NK-92 (cell line): Measurements from ENCODE around the gene PODN.

Source experiments
- DNase-seq: peaks from one replicate; lab custom pipeline; 2025; ENCODE audit not compliant: unreplicated experiment; lab: John Stamatoyannopoulos, UW

The PODN gene, protein sequence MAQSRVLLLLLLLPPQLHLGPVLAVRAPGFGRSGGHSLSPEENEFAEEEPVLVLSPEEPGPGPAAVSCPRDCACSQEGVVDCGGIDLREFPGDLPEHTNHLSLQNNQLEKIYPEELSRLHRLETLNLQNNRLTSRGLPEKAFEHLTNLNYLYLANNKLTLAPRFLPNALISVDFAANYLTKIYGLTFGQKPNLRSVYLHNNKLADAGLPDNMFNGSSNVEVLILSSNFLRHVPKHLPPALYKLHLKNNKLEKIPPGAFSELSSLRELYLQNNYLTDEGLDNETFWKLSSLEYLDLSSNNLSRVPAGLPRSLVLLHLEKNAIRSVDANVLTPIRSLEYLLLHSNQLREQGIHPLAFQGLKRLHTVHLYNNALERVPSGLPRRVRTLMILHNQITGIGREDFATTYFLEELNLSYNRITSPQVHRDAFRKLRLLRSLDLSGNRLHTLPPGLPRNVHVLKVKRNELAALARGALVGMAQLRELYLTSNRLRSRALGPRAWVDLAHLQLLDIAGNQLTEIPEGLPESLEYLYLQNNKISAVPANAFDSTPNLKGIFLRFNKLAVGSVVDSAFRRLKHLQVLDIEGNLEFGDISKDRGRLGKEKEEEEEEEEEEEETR

DNA sequence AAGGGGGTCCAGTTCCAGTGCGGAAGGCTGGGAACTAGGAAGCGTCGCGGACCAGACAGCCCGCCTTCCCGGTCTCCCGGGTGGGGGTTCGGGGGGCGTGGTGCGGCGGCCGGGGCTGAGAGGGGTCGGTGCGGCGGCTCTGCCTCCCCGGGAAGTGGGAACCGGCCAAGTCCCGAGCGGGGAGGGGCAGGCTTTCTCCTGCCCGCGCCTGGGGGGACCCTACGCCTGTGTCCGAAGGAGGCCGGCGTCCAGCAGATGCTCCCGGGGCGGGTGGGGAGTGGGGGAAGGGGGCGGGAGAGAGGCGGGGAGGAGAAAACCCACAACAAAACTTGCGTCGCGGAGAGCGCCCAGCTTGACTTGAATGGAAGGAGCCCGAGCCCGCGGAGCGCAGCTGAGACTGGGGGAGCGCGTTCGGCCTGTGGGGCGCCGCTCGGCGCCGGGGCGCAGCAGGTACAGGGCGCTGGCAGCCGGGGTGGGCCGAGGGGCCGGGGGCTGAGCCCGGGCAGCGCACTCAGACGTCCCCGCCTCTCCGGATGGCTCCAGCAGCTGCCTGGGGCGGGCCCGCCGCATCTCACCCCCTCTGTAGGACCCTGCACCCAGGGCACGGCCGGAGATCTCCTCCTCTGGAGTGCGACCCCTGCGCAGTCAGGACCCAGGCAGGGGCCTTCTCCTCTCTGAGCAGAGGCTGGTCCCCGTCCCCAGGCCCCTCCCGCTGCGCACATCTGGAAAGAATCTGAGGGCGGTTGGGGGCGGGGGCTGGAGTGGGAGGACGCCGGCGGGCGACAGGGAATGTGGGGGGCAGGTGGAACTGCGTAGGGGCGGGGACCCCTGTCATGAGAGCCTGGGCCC is at the start of gene PODN:
PODN (plus strand) TSS at position 355 of the 849 bp plus-strand sequence. CDS start 7,643 bp downstream, outside the sequence.
- DNase-seq = no peak

- peak; percentile 16 for DNase-seq
Observed at GRCh38 chr1:53014791-53015507, 47.1 kb upstream of the PODN start.

- DNase-seq = no peak
Observed at GRCh38 chr1:53015508-53015860, 46.5 kb upstream of the PODN start.

DNA sequence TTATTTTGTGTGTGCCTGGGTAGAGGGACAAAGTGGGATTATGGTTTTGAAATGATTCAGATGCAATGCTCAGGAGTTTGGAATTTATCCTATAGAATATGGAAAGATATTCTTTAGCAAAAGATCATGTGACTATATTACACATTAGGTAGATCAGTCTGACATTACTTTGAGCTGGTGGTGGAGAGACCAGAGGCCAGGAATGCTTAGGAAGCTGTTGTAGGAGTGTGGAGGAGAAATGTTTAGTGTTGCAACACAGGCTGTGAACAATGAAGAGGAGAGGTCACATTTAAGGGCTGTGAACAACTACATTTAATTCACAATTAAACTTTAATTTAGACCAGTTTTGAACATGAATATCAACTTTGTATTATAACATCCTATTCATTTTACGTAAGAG is 45.3 kb upstream of the PODN start:
- no peak for DNase-seq

GRCh38 chr1:53020588-53020987 is 41.4 kb upstream of the PODN start:
- no peak for DNase-seq

GRCh38 chr1:53022179-53022578 is 39.8 kb upstream of the PODN start:
- no peak for DNase-seq

- DNase-seq = no peak
Observed at GRCh38 chr1:53023546-53023945, 38.5 kb upstream of the PODN start.

- no peak for DNase-seq
Observed at GRCh38 chr1:53024117-53024516, 37.9 kb upstream of the PODN start.

GRCh38 chr1:53025034-53025768 is 36.8 kb upstream of the PODN start:
- DNase-seq = no peak

GRCh38 chr1:53025769-53026112 is 36.3 kb upstream of the PODN start:
- DNase-seq = no peak

DNA sequence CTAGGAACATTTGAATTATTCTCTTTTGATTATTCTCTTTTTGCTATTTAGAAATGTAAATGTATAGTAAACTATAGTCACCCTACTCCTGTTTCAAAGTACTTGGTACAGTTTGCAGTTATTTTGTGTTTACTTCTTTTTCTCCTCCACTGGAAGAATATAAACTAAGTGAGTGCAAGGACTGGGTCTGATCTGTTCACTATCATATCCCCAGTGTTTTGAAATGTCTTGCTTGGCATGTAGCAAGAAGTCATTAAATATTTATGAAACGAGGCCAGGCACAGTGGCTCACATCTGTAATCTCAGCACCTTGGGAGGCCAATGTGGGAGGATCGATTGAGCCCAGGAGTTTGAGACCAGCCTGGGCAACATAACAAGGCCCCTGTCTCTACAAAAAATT is 35.8 kb upstream of the PODN start:
- no peak for DNase-seq

GRCh38 chr1:53031732-53032131 is 30.3 kb upstream of the PODN start:
- DNase-seq = no peak

- no peak for DNase-seq
Observed at GRCh38 chr1:53037159-53037558, 24.9 kb upstream of the PODN start.

- DNase-seq = no peak
Observed at GRCh38 chr1:53038566-53038965, 23.4 kb upstream of the PODN start.

DNA sequence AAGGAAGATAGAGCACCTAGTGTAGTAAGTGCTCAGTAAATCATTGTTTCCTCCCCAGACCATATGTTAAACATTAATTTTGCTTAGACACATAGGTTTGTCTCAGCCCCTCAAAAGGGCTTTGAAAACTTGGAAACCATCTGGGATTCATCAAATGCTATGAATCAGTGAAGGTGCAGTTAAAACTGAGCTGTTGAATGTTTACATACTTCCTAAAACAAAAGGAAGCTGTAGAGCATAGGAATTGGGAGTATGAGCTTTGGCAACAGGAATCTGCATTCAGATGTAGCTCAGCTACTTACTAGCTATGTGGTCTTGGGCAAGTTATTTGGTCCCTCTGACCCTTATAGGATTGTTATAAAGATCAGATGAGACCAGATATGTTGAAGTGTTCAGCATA is 18.7 kb upstream of the PODN start:
- no peak for DNase-seq

DNA sequence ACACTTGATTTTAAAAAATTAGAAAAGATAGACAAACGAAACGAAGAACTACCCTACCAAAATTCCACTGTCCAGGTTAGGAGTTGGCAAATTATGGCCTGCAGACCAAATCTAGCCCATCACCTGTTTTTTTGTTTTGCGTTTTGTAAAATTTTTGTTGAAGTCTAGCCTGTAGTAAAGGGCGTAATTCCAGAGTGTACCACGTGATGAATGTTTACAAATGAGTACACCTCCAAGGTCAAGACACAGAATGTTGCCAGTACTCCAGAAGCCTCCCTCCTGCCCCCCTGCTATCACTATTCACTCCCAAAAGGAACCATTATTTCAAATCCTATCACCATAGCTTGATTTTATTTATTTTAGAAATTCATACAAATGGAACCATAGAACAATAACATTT is 17.1 kb upstream of the PODN start:
- DNase-seq = no peak

GRCh38 chr1:53046930-53047329 is 15.1 kb upstream of the PODN start:
- no peak for DNase-seq

DNA sequence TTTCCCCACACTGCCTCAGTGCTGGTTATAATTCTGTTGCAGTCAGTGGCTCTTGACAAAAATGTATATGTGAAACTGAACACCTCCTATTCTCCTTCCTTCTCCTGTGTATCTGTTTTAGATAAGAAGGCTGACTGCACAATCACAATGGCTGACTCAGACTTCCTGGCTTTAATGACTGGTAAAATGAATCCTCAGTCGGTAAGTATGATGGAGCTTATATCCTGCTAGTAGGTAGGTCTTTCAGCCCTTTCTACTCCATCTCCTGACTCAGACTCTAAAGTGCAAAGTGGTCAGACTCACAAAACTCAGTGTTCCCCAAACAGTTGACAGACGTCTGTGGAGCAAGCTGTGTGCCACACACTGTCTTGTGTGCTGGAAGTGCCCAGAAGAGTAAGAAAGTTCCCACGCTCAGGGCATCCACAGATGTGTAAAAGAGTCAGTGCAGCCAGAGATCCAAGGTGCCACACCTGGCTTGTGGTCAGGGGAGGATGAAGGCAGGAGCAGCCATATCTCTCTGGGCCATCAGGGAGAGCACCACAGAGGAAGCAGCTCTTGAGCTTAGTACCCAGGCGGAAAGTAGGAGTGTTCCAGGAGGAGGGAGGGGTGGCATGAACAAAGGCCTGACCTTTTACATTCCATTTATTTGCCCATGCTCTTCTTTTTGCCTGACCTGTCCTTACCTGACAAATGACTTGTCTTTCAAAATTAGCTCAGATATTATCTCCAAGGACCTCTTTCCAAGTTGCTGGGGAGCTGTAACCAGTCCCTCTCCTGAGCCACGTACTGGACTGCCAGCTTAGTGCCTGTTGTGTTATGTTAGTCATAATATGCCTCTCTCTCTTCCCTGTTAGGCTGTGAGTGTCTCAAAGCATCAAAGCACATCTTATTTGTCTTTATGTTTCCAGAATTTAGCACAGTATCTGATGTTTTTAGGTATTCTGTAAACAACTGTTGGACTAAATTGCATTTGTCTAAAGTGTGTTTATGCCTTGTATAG is 14.0 kb upstream of the PODN start:
- no peak for DNase-seq

DNA sequence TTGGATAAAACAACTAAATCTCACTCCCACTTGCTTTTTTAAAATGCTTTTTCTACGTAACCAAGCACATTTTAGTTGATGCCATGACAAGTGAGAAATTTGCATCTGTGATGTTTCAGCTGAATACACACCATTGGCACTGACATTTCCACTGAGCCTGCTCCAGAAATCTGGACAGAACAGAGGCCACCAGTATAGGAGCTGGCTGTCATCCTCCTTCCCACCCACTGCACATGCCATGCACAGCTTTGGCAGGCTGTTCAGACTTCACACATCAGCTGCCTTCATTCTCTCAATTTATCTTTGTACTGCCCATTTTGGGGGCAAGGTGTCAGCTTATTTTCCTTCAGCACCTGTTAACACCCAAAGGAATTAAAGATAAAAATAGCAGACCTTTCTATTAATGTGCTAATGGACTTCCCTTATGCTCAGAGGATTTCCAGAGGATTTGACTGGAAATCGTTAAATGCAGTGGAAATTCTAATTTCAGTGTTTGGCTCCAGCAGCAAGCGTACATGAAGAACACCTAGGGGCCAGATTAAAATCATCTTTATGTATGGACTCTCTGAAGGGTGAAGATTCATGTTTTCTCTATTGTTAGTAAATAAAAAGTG is 12.9 kb upstream of the PODN start:
- DNase-seq = no peak
